GM19099 (cell line): ENCODE results near the gene OR52N2.

Source experiments
- POLR2A ChIP-seq: IDR thresholded peaks from 3 replicates; pipeline ENCODE4 v1.6.1; 2011; ENCODE audit warnings: low read depth; ENCODE audit not compliant: insufficient read length; ENCODE audit errors: extremely low read depth

Gene OR52N2

GRCh38 chr11:5846701-5847100, 38.0 kb downstream of the OR52N2 start:
- TF ChIP-seq POLR2A, result no peak

- TF ChIP-seq POLR2A, result no peak
Measured at GRCh38 chr11:5847711-5848110, 39.0 kb downstream of the OR52N2 start.

DNA sequence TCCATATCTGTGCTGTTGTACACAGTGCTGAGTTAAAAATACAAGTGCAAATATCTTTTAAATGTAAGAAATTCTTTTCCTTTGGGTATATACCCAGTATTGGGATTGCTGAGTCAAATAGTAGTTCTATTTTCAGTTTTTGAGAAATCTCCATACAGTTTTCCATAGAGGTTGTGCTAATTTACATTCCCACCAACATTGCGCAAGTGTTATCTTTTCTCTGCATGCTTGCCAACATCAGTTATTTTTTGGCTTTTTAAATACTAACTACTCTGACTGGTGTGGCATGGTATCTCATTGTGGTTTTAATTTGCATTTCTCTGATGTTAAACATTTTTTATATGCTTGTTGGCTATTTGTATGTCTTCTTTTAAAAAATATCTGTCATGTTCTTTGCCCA, 42.3 kb downstream of the OR52N2 start:
- no peak for TF ChIP-seq POLR2A

DNA sequence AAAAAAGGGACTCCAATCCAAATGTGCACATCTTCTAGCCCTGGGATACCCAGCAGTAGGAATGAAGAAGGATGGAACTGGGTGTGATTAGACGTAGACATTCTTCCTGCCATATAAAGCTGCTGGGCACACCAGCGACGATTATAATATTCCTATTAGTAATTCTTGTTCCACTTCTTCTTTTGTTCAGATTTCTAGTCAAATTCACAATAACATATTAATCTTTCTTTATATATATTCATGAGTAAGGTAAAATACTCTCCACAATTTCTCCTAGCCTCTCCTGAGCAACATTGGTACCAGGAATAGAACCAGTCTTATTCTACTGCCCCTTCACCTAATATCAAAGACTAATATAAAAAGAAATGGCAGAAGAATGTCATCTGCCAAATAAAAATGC, 48.9 kb downstream of the OR52N2 start, which contains the start of gene OR52E8:
Gene OR52E8, minus strand, starts transcription at position 101 of the 400 bp plus-strand sequence. Its CDS starts 0 bp downstream, at position 101.
- TF ChIP-seq POLR2A, result no peak

DNA sequence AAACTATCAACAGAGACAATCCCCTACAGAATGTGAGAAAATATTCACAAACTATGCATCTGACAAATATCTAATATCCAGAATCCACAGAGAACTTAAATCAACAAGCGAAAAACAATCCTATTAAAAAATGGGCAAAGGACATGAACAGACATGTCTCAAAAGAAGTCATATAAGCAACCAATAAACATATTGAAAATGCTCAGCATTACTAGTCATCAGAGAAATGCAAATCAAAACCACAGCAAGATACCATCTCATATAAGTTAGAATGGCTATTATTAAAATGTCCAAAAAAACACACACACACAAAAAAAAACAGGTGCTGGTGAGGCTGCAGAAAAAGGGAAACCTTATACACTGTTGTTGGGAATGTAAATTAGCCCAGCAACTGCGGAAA, 57.1 kb downstream of the OR52N2 start:
- TF ChIP-seq POLR2A, result no peak
